Neural cell (in vitro differentiated cells): ENCODE results near the gene ZNF75A. TPM values are rescaled to one million over a fixed set of nuclear protein-coding genes. Genes with fewer than 3 reads are reported as not detected.

Experiments used
- H2AFZ ChIP-seq: fragments of 200-600, 300-800 bp; sonication (generic), shearing (Covaris generic); 2 replicates; pipeline ENCODE4 v1.6.0; 2014; ENCODE audit warnings: low read depth, mild to moderate bottlenecking, antibody characterized with exemption, low read length, moderate library complexity
- H3F3A ChIP-seq: fragments of 200-600 bp; shearing (Covaris generic); 2 replicates; pipeline ENCODE4 v1.6.1; 2016; ENCODE audit warnings: mild to moderate bottlenecking, moderate library complexity, mixed read lengths, antibody characterized with exemption, low read length; ENCODE audit not compliant: insufficient read depth, poor library complexity, severe bottlenecking
- H3K27ac ChIP-seq: fragments of 200-600, 300-800 bp; sonication (generic), shearing (Covaris generic); 2 replicates; pipeline ENCODE4 v1.5.1; 2014; ENCODE audit warnings: mild to moderate bottlenecking, low read length, moderate library complexity
- H3K27me3 ChIP-seq: fragments of 300-800, 200-600 bp; sonication (generic), shearing (Covaris generic); 2 replicates; pipeline ENCODE4 v1.6.0; 2014; ENCODE audit warnings: mild to moderate bottlenecking, low read depth, low read length, moderate library complexity; ENCODE audit not compliant: insufficient read depth
- H3K36me3 ChIP-seq: fragments of 300-800, 200-600 bp; sonication (generic), shearing (Covaris generic); 2 replicates; pipeline ENCODE4 v1.5.1; 2014; ENCODE audit warnings: mild to moderate bottlenecking, antibody characterized with exemption, low read length, moderate library complexity; ENCODE audit not compliant: insufficient read depth
- H3K4me2 ChIP-seq: fragments of 300-800, 200-600 bp; sonication (generic), shearing (Covaris generic); 2 replicates; pipeline ENCODE4 v1.6.0; 2014; ENCODE audit warnings: mild to moderate bottlenecking, low read length
- H3K4me3 ChIP-seq: fragments of 300-800, 200-600 bp; sonication (generic), shearing (Covaris generic); 2 replicates; pipeline ENCODE4 v1.5.1; 2014; ENCODE audit warnings: mild to moderate bottlenecking, low read length, moderate library complexity
- H3K79me2 ChIP-seq: fragments of 200-600 bp; shearing (Covaris generic); replicated peaks from 2 replicates; pipeline ENCODE4 v1.6.0; 2014; ENCODE audit warnings: mild to moderate bottlenecking, low read length, moderate library complexity; ENCODE audit not compliant: insufficient read depth
- H3K9ac ChIP-seq: fragments of 300-800, 200-600 bp; sonication (generic), shearing (Covaris generic); 2 replicates; pipeline ENCODE4 v1.6.1; 2016; ENCODE audit warnings: mild to moderate bottlenecking, low read length, mixed read lengths
- H3K9me2 ChIP-seq: fragments of 200-600 bp; shearing (Covaris generic); 2 replicates; pipeline ENCODE4 v1.6.1; 2016; ENCODE audit warnings: mild to moderate bottlenecking, low read length, mixed read lengths; ENCODE audit not compliant: insufficient read depth
- H3K9me3 ChIP-seq: fragments of 200-600, 300-800 bp; sonication (generic), shearing (Covaris generic); 2 replicates; pipeline ENCODE4 v1.6.1; 2016; ENCODE audit warnings: mild to moderate bottlenecking, mixed run types, low read length, moderate library complexity, mixed read lengths
- H4K20me1 ChIP-seq: fragments of 200-600 bp; shearing (Covaris generic); 2 replicates; pipeline ENCODE4 v1.6.1; 2016; ENCODE audit warnings: mild to moderate bottlenecking, mixed run types; ENCODE audit not compliant: insufficient read depth
- EP300 ChIP-seq: fragments of 450-650 bp; conservative IDR thresholded peaks from 2 replicates; pipeline ENCODE4 v1.6.1; 2014; ENCODE audit warnings: antibody characterized with exemption, mild to moderate bottlenecking, moderate library complexity; ENCODE audit not compliant: poor library complexity, severe bottlenecking
- EZH2 ChIP-seq: fragments of 200-600, 300-800 bp; shearing (Covaris generic), sonication (generic); IDR thresholded peaks from 2 replicates; pipeline ENCODE4 v1.6.1; 2014; ENCODE audit warnings: antibody characterized with exemption, low read length, borderline replicate concordance, mild to moderate bottlenecking; ENCODE audit not compliant: insufficient read depth, poor library complexity, severe bottlenecking
- MXI1 ChIP-seq: fragments of 450-650 bp; conservative IDR thresholded peaks from 2 replicates; pipeline ENCODE4 v1.6.1; 2014; ENCODE audit warnings: antibody characterized with exemption, mild to moderate bottlenecking; ENCODE audit not compliant: poor library complexity, severe bottlenecking
- POLR2AphosphoS5 ChIP-seq: IDR thresholded peaks from 2 replicates; pipeline ENCODE4 v1.6.1; 2012
- RAD21 ChIP-seq: fragments of 450-650 bp; conservative IDR thresholded peaks from 2 replicates; pipeline ENCODE4 v1.6.1; 2014; ENCODE audit warnings: antibody characterized with exemption, mild to moderate bottlenecking, moderate library complexity
- SMC3 ChIP-seq: fragments of 450-650 bp; conservative IDR thresholded peaks from 2 replicates; pipeline ENCODE4 v1.6.1; 2014; ENCODE audit warnings: antibody characterized with exemption, mild to moderate bottlenecking, moderate library complexity; ENCODE audit not compliant: poor library complexity
- TAF1 ChIP-seq: IDR thresholded peaks from 2 replicates; pipeline ENCODE4 v1.6.1; 2012; ENCODE audit warnings: low read depth
- polyA plus RNA-seq: library from polyadenylated mRNA; depleted of rRNA; stranded (reverse); fragments of >200 nt; gene quantifications from 2 replicates; pipeline ENCODE4 v1.2.3, GENCODE V29; 2014
- TF ChIP-seq, protein P1 (sequence below): fragments of 450-650 bp; IDR thresholded peaks from 2 replicates; pipeline ENCODE4 v1.5.1; 2014; ENCODE audit warnings: antibody characterized with exemption, mild to moderate bottlenecking, moderate library complexity; ENCODE audit not compliant: poor library complexity, severe bottlenecking
- TF ChIP-seq, protein P2 (sequence below): IDR thresholded peaks from 2 replicates; pipeline ENCODE4 v1.6.1; 2012; ENCODE audit warnings: borderline replicate concordance

ZNF75A gene
- polyA plus RNA-seq, 1 donor from 2014 or later: 76.0 TPM

DNA sequence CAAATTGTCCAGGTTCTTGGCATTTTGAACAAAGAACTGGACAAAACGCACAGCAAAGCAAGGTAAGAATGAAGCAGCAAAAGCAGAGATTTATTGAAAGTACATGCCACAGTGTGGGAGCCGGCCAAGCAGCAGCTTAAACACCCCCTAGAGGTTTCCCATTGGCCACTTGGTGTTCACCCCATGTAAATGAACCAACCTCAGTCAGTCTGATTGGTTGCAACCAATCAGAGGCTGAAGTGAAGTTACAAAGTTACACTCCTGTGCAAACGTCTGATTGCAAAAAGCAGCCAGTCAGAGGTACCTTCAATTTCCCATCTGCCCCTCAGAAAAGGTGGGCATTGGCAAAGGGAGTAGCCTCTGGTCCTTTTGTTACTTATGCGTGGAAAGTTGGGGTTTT, 30.8 kb upstream of the ZNF75A start:
- Histone ChIP-seq H3K4me2 (no peak overlapping the region), H4K20me1 (no peaks in the 10 kb centered on the region), H3K36me3 (no peaks in the 10 kb centered on the region), H3K9me2 (no peaks in the 10 kb centered on the region), H3K27me3 (no peaks in the 10 kb centered on the region), H3K27ac (no peak overlapping the region), H3F3A (no peaks in the 10 kb centered on the region), H3K79me2 (no peaks in the 10 kb centered on the region), H3K4me3 (no peak overlapping the region), H3K9ac (no peak overlapping the region), H2AFZ (no peak overlapping the region), H3K9me3 (no peaks in the 10 kb centered on the region)
- TF ChIP-seq, protein P1, sequence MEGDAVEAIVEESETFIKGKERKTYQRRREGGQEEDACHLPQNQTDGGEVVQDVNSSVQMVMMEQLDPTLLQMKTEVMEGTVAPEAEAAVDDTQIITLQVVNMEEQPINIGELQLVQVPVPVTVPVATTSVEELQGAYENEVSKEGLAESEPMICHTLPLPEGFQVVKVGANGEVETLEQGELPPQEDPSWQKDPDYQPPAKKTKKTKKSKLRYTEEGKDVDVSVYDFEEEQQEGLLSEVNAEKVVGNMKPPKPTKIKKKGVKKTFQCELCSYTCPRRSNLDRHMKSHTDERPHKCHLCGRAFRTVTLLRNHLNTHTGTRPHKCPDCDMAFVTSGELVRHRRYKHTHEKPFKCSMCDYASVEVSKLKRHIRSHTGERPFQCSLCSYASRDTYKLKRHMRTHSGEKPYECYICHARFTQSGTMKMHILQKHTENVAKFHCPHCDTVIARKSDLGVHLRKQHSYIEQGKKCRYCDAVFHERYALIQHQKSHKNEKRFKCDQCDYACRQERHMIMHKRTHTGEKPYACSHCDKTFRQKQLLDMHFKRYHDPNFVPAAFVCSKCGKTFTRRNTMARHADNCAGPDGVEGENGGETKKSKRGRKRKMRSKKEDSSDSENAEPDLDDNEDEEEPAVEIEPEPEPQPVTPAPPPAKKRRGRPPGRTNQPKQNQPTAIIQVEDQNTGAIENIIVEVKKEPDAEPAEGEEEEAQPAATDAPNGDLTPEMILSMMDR: no peak
- no peak for TF ChIP-seq EZH2
- TF ChIP-seq SMC3: no peak
- no peak for TF ChIP-seq MXI1
- no peak for TF ChIP-seq POLR2AphosphoS5
- no peak for TF ChIP-seq TAF1
- TF ChIP-seq EP300: no peak
- TF ChIP-seq, protein P2, sequence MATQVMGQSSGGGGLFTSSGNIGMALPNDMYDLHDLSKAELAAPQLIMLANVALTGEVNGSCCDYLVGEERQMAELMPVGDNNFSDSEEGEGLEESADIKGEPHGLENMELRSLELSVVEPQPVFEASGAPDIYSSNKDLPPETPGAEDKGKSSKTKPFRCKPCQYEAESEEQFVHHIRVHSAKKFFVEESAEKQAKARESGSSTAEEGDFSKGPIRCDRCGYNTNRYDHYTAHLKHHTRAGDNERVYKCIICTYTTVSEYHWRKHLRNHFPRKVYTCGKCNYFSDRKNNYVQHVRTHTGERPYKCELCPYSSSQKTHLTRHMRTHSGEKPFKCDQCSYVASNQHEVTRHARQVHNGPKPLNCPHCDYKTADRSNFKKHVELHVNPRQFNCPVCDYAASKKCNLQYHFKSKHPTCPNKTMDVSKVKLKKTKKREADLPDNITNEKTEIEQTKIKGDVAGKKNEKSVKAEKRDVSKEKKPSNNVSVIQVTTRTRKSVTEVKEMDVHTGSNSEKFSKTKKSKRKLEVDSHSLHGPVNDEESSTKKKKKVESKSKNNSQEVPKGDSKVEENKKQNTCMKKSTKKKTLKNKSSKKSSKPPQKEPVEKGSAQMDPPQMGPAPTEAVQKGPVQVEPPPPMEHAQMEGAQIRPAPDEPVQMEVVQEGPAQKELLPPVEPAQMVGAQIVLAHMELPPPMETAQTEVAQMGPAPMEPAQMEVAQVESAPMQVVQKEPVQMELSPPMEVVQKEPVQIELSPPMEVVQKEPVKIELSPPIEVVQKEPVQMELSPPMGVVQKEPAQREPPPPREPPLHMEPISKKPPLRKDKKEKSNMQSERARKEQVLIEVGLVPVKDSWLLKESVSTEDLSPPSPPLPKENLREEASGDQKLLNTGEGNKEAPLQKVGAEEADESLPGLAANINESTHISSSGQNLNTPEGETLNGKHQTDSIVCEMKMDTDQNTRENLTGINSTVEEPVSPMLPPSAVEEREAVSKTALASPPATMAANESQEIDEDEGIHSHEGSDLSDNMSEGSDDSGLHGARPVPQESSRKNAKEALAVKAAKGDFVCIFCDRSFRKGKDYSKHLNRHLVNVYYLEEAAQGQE: no peak
- no peak for TF ChIP-seq RAD21

DNA sequence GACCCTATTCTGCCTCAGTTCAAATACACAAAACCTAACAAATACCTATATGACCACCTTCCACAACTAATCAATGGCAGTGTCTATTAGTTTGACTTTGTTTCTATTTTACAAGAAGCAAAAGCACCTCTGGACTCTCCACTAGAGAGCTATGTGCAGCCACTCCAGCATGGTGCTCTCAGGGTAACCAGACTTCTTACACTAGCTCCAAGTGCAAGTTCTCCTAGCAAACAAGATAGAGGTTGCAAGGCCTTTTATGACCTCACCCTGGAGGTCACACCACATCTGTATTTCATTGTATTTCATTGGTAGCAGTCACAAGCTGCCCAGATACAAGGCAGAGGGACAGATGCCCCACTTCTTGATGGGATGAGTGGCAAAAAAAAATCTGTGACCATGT, 30.4 kb upstream of the ZNF75A start:
- H3F3A ChIP-seq: no peaks in the 10 kb centered on the region
- no peaks in the 10 kb centered on the region for H3K79me2 ChIP-seq
- no peaks in the 10 kb centered on the region for H3K9me3 ChIP-seq
- no peaks in the 10 kb centered on the region for H3K36me3 ChIP-seq
- TF ChIP-seq, protein P2: no peak
- TF ChIP-seq EP300: no peak
- no peak for TF ChIP-seq POLR2AphosphoS5
- no peak for TF ChIP-seq EZH2
- TF ChIP-seq, protein P1: no peak
- TF ChIP-seq RAD21: no peak
- no peak for TF ChIP-seq TAF1
- H3K9me2 ChIP-seq: no peaks in the 10 kb centered on the region
- H3K9ac ChIP-seq: no peak overlapping the region
- H3K27me3 ChIP-seq: no peaks in the 10 kb centered on the region
- H3K4me2 ChIP-seq: no peak overlapping the region
- no peak overlapping the region for H3K4me3 ChIP-seq
- no peaks in the 10 kb centered on the region for H4K20me1 ChIP-seq
- no peak overlapping the region for H2AFZ ChIP-seq
- H3K27ac ChIP-seq: no peak overlapping the region
